ENCODE data around the gene SELENOM. TPM values are rescaled to one million over a fixed set of nuclear protein-coding genes. Genes with fewer than 3 reads are reported as not detected.
A peak's percentile ranks its signal among the peaks of the same experiment; 100 is the strongest.

The SELENOM gene
- total RNA-seq, 1 donor from 2014 or later, result 46.6 TPM

DNA sequence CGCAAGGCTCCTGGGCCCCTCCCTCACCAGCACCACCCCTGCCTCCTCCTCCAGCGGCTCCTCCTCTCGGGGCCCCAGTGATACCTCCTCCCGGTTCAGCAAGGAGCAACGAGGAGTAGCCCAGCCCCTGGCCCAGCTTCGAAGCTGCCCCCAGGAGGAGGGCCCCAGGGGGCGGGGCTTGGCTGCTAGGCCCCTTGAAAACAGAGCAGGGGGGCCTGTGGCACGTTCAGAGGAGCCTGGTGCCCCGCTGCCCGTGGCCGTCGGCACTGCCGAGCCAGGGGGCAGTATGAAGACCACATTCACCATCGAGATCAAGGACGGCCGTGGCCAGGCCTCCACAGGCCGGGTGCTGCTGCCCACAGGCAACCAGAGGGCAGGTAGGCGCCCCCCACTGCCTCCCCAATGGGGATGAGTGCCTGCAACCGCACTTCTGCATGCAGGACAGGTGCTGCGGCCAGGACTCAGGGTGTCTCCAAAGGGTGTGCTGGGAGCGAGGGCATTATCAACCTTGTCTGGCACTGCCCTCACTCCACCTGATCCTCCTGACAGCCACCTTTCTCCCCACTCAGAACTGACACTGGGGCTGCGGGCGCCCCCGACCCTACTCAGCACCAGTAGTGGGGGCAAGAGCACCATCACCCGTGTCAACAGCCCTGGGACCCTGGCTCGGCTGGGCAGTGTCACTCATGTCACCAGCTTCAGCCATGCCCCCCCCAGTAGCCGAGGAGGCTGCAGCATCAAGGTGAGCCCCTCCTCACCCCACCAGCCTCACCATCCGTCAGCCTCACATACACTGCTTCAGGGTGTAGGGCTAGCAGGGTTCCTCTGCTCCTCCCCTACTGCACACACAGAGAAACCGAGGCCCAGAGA lies 16.0 kb downstream of the SELENOM start:
- DNase-seq (ENCODE audit: low read depth, low spot score), result no peak

DNA sequence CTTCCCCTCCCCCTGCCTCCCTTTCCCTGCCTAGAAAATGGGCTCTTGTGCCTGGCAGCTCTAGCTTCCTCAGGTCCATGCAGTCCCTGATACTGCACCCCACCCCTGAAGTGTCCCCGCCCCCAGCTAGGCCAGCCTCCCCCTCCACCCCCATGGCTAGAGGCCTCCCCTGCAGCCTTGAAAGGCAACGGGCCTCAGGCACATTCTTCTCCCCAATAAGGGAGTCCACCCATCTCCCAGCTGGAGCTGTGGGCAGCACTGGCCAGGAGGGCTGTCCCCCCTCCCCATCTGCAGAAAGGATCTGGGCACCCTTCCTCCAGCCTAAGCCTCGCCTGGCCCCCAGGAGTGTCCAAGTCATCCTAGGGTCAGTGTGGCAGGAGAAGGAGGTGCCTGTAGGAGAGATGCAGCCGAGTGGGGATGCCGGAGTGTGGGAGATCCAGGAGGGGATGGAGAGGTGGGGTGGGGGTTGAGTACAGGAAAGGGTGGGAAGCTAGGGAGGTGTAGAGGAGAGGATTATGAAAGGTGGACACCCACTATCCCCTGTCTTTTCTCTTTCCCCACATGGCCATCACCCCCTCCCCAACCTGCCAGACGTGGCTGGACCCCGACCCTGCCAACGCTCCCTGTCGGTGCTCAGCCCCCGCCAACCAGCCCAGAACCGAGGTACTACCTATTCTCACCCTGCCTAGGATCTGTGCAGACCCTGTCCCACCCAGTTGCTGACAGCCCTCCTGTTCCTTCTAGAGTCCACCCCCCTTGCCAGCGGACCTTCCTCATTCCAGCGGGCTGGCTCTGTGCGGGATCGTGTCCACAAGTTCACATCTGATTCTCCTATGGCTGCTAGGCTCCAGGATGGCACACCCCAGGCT lies 16.9 kb downstream of the SELENOM start:
- DNase-seq (ENCODE audit: low read depth, low spot score), result no peak

- no peak for DNase-seq (ENCODE audit: low read depth, low spot score)
These were observed 17.9 kb downstream of the SELENOM start for GRCh38 chr22:31089160-31090100.

DNA sequence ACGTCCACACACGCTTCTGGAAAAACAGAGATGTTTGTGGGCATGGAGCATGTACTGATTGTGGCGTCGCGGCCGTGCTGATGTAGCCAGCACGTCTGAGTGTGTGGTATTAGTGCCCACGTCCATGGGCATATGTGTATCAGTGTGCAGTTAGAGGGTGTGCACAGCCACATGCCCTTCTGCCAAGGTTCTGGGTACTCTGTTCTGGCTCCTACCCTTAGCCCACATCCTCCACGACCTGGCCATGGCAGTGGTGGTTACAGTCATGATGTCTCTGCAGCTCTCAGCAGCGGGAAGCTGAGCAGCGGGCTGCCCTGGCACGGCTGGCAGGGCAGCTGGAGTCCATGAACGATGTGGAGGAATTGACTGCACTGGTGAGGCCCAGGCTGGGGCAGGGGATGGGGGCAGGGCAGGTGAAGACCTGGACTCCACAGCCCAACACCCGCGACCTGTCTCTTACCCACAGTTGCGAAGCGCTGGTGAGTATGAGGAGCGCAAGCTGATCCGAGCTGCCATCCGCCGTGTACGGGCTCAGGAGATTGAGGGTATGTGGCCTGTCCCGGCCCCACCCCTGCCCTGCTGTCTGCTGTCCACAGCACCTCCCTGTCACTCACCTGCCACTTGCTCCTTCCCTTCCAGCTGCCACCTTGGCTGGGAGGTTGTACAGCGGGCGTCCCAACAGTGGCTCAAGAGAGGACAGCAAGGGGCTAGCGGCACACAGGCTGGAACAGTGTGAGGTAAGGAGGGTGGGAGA lies 19.0 kb downstream of the SELENOM start:
- DNase-seq (ENCODE audit: low read depth, low spot score), result no peak

- no peak for DNase-seq (ENCODE audit: low read depth, low spot score)
These were observed 19.6 kb downstream of the SELENOM start for GRCh38 chr22:31087744-31088215.

DNA sequence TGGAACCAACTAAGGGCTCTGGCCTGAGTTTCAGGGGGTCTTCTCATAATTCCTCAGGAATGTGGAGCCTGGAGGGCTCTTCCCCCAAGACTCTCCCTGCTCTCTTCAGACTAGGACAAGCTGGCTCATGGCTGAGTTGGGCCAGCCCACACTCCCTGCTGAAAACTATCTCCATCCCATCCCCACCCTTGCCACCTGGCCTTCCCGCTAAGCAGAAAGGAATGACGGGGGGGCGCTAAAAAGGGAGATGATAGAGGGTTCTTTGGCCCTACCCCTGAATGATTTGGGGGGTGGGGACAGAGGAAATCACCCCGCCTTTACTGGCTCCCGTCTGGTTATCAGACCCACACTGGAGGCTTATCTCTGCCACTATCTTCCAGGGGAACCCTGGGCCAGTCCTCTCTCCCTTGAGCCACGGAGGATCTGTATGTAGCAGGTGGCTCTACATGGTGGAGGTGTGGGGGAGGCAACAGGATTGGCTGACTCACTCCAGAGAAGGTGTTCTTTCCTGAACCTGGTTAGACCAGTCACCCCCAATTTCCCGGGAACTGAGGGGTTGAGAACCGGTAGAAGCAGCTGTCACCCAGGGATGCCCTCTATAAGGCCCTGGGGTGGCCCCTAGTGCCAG lies 20.6 kb downstream of the SELENOM start:
- DNase-seq (ENCODE audit: low read depth, low spot score), result no peak

GRCh38 chr22:31085928-31086327 lies 21.4 kb downstream of the SELENOM start:
- DNase-seq (ENCODE audit: low read depth, low spot score), result no peak

DNA sequence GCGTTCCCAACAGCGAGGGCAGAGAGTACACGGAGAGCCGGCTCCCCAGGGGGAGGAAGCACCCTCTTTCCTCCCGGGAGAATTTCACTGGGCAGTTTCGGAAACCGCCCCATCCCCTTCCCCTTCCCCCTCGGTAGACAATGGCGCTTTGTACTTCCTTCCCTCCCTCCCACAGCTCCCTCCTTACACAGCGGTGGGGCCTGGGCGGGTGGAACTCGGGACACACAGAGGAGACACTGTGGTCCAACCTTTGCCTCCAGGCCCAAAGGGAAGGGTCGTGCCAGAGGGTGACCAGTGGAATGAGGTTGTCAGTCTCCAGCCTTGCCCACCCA lies 21.9 kb downstream of the SELENOM start:
- no peak for DNase-seq (ENCODE audit: low read depth, low spot score)

- DNase-seq (ENCODE audit: low read depth, low spot score), result no peak
These were observed 22.4 kb downstream of the SELENOM start for GRCh38 chr22:31084811-31085492.

- DNase-seq (ENCODE audit: low read depth, low spot score), result no peak
These were observed 23.2 kb downstream of the SELENOM start for GRCh38 chr22:31083923-31084810.

DNA sequence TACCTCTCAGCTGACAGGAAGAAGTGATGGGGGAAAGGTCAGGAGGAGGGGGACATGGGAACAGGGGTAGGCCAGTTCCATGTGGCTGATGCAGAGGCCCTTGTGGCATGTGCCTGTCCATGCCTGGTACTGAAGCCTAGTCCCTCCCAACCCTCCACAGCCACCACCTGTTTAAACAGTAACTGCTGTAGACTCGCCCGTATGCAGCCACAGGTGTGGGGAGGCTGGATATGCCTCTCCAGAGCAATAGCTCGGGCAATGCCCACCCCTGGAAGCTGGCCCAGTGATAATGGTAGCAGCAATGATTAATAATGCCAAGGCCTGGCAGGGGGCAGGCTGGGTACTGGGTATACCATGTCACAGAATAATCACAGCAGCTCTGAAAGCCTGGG lies 24.0 kb downstream of the SELENOM start:
- DNase-seq (ENCODE audit: low read depth, low spot score), result no peak

GRCh38 chr22:31082606-31083376 lies 24.6 kb downstream of the SELENOM start:
- DNase-seq (ENCODE audit: low read depth, low spot score), result no peak

DNA sequence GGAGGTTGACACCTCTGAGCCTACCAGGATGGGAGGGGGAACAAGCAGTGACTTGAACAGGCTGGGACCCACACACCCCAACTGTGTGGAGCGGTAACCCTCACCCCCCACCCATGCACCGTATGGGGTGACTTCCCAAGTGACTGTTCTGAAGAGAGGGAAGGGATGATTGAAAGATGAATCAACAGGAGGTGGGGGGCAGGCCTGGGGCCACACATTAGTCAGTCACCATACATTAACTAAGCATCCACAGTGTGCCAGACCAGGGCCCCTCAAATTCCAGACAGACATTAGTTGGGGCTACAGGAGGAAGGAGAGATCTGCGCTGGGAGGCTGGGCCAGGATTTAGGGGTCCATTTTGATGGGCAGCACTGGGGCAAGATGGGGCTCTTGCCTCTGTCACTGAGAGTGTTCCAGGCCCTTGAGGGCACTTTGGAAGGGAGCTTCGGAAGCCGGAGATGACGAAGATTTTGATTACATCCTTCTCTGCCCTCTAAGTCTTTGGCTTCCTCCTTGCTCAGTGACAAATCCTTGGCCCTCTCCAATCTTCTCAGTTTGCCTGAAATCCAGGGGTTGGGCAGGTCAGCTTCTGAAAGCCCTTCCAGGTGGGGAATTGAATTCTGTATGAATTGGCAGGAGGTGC lies 25.3 kb downstream of the SELENOM start:
- no peak for DNase-seq (ENCODE audit: low read depth, low spot score)

GRCh38 chr22:31080848-31081649 lies 26.3 kb downstream of the SELENOM start, which contains the start of gene SMTN:
Gene SMTN (plus strand): TSS chr22:31081318. CDS start chr22:31083259, 1,941 bp downstream.
- DNase-seq (ENCODE audit: low read depth, low spot score), result peak; percentile 63

DNA sequence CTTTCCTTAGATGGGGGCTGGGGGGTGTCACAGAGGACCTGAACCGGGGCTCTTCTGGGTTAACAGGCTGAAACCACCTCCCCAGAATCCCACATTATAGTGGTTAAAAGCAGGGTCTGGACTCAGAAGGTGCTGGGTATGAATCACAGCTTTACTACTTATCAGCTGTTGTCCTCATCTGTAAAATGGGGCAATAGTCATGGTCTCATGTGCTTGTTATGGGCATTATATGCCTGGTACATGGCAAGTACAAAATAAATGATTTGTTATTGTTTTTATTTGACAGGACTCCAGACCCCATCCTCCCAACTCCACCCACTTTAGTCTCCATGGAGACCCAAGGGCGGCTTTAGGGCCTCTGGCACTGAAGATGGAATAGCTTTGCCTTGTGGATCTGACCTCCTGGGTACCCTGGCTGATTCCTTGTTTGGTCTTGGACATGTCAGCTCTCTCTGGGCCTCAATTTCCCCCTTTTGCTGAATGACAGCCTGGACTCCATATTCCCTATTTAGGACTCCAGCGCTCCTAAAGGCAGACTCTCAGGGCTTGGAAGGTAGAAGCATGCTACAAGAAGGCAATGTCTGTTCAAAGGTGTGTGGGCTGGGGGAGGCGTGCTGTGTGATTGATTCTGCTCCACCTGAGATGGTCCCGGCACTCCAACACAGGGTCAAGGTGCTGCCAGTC lies 27.1 kb downstream of the SELENOM start:
- no peak for DNase-seq (ENCODE audit: low read depth, low spot score)

All from pulmonary artery endothelial cell (primary cell).